ENCODE data around the gene NHEJ1.

DNA sequence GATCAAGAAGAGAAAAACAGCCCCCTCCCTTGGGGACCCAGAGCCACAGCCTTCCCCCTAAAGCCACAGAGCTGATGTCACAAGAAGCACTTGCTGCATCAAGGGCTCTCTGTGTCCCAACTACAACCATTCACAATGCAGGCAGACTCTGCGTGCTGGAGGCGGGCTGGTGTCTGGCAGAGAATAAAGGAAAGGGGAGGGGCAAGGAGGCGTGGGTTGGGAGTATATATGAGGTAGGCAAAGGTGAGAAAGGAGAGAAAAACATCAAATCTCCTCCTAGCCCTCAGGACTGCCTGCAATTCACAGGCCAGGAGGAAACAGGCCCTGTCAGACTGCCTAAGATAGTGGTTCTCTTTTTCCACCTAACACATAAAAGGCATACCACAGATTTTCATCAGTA is 51.1 kb downstream of the NHEJ1 start:
- TF ChIP-seq, protein P1, sequence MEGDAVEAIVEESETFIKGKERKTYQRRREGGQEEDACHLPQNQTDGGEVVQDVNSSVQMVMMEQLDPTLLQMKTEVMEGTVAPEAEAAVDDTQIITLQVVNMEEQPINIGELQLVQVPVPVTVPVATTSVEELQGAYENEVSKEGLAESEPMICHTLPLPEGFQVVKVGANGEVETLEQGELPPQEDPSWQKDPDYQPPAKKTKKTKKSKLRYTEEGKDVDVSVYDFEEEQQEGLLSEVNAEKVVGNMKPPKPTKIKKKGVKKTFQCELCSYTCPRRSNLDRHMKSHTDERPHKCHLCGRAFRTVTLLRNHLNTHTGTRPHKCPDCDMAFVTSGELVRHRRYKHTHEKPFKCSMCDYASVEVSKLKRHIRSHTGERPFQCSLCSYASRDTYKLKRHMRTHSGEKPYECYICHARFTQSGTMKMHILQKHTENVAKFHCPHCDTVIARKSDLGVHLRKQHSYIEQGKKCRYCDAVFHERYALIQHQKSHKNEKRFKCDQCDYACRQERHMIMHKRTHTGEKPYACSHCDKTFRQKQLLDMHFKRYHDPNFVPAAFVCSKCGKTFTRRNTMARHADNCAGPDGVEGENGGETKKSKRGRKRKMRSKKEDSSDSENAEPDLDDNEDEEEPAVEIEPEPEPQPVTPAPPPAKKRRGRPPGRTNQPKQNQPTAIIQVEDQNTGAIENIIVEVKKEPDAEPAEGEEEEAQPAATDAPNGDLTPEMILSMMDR (IDR thresholded peaks at IDR 0.05), result no peak
- TF ChIP-seq POLR2A (IDR thresholded peaks at IDR 0.05), result no peak
- no peak for TF ChIP-seq POLR2AphosphoS5 (IDR thresholded peaks at IDR 0.05; ENCODE audit: insufficient read depth in 1 of 2, low read depth in 1 of 2)

All from vagina (tissue), 2 donors.